NCI-H128 (cell line): ENCODE results near the gene EPG5.

Experiments used
- DNase-seq: peaks from one replicate; lab custom pipeline; 2025; ENCODE audit not compliant: unreplicated experiment; lab: John Stamatoyannopoulos, UW

Gene EPG5

DNA sequence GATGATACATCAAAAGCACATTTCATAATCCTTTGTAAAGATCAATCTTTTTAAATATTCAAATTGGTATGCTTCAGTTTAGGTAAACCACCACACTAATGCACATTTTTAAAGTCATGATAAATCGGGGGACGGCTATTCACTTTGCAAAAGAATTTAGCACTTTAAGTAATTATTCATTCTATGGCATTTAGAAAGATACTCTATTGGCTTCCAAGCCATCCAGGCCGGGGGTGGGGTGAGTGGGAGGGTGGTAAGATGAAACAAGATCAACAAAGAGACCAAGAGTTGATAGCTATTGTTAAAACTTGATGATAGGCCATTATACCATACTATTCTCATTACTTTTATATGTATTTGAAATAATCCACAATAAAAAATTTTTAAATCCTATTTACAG, 41.0 kb downstream of the EPG5 start:
- no peak for DNase-seq

DNA sequence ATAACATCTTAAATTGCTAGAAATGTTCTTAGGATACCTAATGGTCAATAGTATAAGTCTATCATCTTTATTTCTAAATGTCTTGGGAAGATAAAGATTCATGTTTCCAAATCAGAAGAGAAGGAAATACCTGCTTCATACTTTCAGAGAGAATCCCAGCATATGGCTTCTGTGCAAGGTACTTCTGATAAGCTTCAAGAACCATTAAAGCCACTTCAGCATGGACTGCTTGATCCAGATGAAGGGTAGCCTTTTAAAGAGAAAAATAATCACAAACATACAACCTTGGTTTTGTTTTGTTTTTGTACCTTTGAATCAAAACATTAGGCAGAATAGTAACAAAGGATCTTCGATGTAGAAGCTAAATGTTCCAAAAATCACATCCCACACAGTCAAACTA, 44.0 kb downstream of the EPG5 start:
- DNase-seq, result no peak

DNA sequence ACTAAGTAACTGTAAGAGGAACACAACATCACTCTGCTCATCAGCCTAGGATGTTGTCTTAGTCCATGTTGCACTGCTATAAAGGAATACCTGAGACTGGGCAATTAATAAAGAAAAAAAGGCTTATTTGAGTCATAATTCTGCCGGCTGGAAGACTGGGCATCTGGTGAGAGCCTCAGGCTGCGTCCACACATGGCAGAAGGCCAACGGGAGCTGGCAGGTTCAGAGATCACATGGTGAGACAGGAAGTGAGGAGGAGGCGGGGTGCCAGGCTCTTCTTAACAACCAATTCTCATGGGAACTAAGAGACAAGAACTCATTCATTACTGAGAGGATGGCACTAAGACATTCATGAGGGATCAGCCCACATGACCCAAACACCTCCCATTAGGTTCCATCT, 46.8 kb downstream of the EPG5 start:
- peak; percentile 33 for DNase-seq

DNA sequence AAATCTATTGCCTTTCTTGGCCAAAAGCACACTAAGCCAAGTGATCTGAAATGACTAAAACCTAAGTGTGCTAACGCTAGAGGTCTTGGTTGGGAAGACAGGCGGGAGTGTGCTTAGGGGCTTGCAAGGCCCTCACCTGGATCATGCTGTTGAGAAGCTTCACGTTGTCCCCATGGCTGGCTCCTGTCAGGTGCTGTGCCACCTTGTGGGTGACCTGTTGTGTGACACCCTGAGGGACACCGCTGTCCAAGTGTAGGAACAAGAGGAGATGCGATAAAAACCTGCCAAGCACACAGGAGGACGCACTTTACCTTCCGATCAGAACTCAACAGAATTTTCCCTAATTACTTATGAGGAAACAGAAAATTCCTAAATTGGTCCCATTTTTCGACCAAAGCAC, 50.8 kb downstream of the EPG5 start:
- no peak for DNase-seq

DNA sequence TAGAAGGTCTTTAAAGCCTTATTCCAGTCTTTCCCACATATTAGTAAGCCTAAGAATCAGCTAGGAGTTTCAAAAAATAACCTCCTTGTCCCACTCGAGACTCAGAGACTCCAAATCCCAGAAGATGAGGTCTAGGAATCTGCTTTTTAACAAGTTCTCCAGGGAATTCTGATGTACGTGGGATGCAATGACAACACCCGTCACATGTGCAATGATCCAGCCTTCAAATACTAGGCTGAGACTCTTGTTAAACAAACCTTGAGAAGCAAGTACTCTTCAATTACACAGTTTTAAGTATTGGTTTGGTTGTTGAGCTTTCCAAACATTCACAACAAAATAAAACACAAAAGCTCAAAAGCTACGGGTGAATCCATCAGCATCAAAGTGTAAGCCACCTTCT, 53.9 kb downstream of the EPG5 start:
- DNase-seq, result no peak

DNA sequence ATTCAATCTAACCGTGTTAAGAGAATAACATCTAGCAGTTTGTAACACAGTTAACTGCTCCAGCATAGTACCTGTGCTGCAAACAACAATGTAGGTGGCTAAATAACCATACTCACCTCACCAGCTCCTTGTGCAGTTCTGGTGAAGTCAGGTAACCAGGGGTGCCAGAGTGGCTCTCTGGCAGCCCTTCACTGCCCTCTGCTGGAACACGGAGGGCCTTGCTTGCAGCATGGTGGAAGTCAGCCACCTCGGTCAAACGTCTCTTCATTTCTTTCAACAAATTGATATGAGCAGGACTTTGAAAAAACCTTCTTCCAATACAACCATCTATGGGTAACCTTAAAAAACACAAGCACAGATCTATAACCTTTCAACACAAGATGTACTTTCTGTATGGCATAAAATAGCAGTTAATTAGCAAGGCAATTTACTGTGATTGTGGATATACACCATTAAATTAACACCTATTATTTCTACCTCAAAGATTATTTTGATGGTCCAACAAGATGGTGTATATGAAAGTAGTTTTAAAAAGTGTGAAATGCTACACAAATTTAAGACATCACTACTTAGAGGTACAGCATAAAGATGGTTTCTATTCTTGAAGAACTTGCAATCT, 56.6 kb downstream of the EPG5 start:
- no peak for DNase-seq

DNA sequence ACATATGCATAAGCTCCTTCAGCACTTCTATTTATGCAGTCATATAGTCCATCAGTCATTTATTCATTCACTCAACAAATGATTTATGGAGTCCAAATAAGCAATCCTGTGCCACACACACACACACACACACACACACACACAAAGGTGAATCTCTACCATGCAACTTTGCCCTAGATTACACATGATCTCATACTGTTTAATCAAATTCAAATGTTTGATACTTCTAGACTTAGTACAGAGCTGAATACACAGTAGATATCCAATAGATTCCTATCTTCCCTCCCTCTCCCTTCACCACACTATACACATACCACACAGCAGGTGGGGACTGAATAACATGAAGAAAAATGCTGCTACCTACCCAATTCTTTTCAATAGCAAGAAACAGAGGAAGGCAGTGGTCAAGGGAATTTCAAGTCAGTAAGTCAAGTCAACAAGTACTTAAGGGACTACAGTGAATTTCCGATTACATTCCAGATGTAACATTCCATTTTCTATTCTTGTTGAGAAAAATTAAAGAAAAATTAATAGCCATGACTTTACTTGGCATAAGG, 65.4 kb downstream of the EPG5 start:
- no peak for DNase-seq

DNA sequence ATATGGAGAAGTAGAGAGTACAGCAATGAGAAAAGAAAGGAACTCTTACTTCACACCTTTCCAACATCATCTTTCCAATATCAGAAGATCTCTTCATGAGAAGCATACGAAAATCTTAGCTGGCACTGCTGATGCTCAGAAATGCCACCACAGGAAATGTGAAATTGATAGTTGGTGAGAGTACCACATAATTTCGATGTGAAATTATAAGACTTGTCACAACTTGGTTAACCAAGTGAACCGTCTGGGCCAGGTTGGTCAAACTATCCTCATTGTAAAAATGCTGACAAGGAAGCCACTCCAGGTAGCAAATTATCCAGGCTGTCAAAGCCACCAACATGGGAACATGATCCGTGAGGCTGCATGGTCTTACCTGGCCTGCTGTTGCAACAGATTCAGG, 66.5 kb downstream of the EPG5 start:
- no peak for DNase-seq

DNA sequence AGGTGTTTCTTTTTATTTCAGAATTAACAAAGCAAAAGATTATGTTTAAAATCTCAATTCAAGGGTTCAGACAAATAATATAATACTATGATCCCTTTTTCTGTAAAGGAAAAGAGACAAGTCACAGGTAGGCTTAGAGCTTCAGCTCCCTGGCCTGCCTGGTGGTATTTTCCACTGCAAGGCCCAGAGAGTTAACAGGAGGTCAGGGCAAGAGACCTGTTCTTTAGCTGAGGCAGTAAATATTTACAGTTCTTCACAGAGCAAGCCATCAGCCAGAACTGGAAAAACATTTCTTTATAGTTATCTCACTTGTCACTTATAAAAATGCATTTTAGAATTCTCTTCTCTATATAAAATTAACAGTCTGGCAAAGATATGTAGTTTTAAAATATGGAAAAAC, 70.1 kb downstream of the EPG5 start:
- DNase-seq, result no peak

DNA sequence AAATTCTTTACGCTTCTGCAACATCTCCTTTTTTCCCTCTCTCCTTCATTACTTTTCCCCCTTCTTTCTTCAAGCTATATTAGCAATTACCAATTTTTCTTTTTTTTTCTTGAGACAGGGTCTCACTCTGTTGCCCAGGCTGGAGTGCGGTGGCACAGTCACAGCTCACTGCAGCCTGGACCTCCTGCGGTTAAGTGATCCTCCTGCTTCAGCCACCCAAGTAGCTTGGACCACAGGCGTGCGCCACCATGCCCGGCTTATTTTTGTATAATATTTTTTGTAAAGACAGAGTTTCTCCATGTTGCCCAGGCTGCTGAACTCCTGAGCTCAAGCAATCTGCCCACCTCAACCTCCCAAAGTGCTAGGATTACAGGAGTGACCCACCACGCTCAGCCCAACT, 70.7 kb downstream of the EPG5 start:
- no peak for DNase-seq

DNA sequence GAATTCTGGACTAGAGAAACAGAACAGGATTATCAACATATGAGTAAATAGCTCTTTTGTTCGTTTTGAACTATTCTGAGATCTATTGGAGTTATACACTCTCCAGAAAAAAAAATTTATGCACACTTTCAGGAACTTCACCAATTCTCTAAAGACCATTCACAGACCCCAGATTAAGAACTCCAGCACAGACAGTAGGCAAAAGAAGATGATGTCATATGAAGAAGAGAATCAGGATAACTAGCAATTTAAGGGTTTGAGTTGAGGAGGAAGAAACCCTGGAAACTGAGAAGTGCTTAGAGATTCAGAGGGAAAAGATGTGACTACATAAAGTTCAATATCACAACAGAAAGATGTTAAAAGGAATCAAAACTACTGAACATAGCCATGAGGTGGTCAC, 71.8 kb downstream of the EPG5 start:
- no peak for DNase-seq

DNA sequence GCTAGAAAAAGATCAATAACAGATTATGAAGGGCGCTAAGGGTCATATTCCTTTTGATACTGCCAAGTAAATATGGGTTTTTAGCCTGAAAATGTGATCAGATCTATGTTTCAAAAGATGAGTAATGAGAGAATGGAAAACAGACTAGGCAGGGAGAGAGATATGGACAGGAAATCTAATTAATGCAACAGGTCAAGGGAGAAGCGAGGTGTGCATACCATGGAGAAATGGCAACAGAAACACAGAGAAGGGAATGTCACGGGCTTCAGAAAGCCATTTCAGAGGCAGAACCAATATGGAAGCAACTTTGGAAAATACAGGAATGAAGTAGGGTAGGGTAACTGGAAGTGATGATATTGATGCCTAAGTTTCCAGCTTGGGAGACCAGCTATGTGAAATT, 72.3 kb downstream of the EPG5 start:
- no peak for DNase-seq

DNA sequence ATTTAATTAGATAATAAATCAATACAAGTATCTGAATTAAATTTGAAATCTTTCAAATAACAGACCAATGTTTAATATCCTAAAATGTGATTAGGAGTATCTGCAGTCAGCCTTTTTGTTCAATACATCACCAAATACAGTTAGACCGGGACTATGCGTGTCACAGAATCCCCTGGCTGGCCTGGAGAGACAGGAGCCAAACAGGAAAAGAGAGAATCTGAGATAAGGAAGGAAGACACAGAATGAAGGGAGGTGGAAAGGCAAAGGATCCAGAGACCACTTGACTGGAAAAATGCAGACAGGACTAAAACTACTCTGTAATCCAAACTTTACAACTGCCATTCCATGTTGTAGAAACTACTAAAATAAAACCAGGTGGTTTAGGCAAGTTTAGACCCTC, 75.3 kb downstream of the EPG5 start:
- no peak for DNase-seq

DNA sequence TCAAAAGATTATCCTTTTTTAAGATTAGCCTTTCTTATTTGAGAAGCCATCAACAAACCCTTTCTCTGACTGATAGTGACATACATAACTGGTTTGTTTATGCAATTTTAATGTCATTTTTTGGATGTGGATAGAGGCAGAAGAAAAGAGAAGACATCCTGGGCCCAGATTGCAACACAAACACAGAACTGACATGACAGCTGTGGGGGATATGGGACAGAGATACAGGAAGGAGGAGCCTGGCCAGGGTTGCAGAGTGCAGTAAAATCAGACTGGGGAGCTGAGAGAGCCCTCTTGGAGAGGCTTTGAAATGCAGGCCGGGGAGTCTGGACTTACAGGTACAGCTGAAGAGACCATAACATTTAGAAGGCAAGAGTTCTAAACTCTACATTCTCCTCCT, 76.5 kb downstream of the EPG5 start:
- DNase-seq, result no peak

DNA sequence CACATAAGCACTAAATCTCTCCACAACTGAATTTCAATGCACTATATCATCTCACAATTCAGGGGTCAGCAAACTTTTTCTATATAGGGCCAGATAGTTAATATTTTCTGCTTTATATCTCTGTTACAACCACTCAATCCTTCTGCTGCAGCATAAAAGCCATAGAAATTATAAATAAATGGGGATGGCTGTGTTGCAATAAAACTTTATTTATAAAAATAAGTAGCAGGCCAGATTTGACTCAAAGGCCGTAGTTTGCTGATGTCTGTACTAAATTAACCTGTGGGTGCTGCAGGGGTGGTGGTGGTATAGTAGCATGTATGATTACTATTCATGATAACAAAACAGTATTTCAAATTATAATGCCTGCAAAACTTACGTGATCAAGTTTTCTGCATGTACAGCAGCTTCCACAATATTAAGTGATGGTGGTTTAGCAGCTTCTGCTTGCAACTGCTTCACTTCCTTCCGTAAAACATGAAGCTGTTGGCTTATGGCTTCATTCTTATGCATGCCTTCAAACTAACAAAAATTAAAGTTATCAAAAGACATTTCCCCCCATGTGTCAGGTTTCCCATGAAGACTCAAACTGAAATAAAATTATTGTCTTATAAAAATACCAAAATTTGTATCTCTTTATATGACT, 77.6 kb downstream of the EPG5 start:
- DNase-seq, result no peak

DNA sequence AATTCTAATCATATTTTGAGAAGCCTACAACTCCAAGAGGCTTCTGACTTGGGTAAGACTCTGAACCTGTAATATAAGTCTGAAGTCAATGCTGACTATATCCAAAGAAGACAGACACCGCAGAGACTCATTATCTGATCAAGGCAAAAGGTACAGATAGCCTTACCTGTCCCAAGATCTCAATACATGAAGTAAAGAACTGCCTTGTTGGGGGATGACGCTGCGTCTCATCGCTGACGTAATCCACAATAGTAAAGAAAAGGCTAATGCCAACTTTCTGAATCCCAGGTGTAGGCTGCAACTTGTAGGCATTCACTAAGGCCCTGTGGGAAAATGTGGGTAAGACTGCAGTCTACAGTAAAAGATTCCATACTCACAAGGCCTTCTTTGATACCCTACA, 79.5 kb downstream of the EPG5 start:
- no peak for DNase-seq

DNA sequence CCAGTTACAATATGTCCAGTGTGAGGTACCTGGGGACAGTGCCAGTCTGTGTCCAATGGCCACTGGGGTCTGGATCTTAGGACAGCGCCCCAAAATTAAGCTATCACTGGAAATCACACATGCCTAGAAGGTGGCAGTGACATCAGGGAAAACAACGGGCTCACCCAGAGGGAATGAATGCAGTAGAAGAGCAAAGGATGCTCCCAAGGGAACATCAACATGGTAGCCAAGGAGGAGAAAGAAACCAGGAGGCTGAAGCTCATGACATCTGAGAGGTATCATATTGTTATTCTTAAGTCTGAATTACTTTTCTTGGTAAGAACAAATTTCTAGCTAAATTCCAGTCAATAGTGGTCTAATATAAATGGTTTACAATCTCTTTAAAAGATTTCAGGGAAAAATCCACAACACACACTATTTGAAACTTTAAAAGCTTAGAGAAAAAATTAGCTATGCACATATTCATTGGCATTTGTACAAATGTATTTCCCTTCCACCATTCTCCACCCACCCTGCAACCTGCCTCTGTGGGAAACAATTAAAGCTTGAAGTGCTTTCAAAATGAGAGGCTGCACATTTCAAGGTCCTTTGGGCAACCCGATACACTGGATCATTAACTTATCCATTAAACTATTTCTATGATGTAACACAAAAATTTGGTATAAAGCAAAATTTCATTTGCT, 86.1 kb downstream of the EPG5 start:
- DNase-seq, result no peak

DNA sequence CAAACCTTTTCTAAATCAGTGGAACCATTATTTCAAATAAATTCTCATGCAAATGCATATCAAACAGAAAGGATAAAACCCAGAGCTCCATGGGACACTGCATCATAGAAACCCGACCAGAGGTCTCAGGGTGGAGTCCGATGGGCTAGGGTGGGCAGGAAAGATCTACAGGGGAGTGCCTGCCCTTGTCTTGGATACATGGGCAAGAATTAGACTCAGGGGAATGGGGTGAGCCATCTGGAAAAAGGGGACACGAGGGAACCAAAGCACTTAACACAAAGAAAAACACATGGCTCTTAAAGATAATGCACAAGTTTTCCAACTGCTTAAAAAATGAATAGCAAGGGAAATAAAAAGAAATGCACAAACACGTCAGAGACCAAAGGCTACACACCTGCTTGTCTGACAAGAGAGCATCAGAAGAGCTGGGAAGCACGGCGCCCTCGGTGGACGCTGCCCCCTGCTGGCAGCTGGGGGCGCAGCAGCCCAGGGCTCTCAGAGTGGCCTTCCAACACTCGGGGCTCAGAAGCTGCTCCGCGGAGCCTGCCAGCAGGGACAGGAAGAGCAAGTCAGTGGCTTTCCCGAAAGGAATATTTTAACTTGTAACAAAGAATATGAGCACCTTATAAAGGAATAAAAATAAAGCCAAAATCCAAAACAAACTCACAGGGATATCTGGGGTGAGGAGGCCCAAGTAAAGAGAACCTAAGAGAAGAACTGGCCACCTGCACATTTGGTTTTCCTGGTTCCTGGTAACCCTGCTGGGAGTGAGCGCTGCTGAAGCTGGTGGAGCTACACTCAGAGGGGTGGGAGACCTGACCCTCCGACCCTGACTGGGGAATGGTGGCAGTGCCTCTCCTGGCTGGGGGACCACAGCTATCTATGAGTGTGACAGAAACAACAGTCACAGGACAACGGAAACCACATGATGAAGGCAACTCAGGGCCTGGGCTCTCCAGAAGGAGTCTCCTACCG, 87.2 kb downstream of the EPG5 start:
- no peak for DNase-seq

DNA sequence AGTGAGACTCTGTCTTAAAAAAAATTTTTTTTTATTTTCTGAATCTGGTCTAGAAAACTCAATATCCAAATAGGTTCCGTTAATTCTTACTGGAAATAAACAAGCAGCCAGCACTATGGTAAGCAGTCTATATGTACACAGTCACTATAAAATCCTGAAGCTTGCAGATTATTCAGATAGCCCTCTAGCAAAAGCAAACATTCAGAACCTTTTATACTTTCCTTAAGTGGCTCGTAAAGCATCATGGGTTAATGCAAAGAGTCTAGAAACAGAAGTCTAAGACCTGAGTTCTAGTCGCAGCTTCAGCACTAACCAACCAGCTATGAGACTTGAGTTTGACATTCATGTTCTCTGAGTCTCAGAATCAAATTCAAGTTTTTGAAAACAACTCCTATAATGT, 89.7 kb downstream of the EPG5 start:
- DNase-seq, result no peak

DNA sequence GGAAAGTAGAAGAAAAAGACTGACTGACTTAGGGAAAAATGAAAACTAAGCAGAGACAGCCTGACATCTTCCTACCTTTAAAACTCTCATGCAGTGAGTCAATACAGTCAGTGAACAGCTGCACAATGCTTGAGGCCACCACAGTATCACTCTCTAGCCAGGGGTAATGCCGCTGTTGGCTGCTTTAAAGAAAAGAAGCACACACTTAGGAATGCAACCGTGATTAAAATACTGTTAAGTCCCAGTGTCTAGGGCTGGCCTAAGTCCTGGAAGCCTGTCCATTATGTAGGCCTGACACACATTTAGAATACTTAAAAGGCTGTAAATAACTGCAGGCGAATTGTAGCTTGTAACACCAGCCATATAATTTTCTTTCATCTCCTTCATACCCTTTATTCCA, 91.0 kb downstream of the EPG5 start:
- DNase-seq, result no peak

DNA sequence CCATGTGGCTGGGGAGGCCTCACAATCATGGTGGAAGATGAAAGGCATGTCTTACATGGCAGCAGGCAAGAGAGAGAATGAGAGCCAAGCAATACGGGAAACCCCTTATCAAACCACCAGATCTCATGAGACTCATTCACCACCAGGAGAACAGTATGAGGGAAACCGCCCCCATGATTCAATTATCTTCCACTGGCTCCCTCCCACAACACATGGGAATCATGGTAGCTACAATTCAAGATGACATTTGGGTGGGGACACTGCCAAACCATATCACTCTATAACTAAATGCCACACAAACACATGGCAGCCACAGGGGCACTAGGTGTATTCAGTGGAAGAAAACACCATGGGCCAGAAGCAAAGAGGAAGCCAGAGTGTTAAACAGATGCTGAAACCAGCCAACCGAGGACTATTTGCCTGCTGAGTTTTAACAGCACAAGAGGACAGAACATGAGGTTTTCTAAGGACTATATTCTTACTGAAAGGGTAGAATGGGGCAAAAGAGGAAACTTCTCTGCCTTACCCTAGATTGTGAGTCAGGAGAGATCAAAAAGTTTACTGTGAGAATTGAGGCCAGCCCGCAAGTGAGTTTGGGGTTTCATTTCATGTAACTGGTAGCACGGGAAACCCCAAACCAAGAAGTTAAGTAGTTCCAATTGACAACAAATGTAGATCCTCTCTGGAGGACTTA, 92.5 kb downstream of the EPG5 start:
- DNase-seq, result no peak
